Lower leg skin (tissue), 3 donors: ENCODE data around the gene STIM1.

Source experiments
- CTCF ChIP-seq, 3 donors: fragments of 450-650 bp; IDR thresholded peaks; one replicate each; pipeline ENCODE4 v1.5.1; 2016; ENCODE audit warnings: antibody characterized with exemption in 3 of 3, mild to moderate bottlenecking in 3 of 3, moderate library complexity in 2 of 3
- POLR2A ChIP-seq, 2 donors: fragments of 450-650 bp; IDR thresholded peaks; one replicate each; pipeline ENCODE4 v1.6.1; 2016 to 2017; ENCODE audit warnings: antibody characterized with exemption in 2 of 2, mild to moderate bottlenecking in 1 of 2, moderate library complexity in 1 of 2

GRCh38 chr11:4092026-4092425 is 236.6 kb downstream of the STIM1 start:
- no peak for TF ChIP-seq CTCF (IDR thresholded peaks at IDR 0.05)
- no peak for TF ChIP-seq POLR2A (IDR thresholded peaks at IDR 0.05)
